ENCODE data around the gene RALGAPA2.

The RALGAPA2 gene

GRCh38 chr20:20353576-20353975, 358.9 kb downstream of the RALGAPA2 start:
- no peaks in the 10 kb centered on the region for H3K79me2 ChIP-seq (ENCODE audit: insufficient read depth, low read length)
- H3K9me3 ChIP-seq (ENCODE audit: low read length), result no peaks in the 10 kb centered on the region
- no peak for TF ChIP-seq CTCF (IDR thresholded peaks at IDR 0.05; ENCODE audit: low read length)
- no peak for TF ChIP-seq EZH2 (IDR thresholded peaks at IDR 0.05; ENCODE audit: borderline replicate concordance, low read length)
- H3K9me2 ChIP-seq (ENCODE audit: low read depth, low read length), result no peaks in the 10 kb centered on the region
- no peaks in the 10 kb centered on the region for H3F3A ChIP-seq (ENCODE audit: insufficient read depth, low read length)
- H3K4me3 ChIP-seq (ENCODE audit: low read depth, low read length, poor library complexity, severe bottlenecking), result no peak overlapping the region
- H3K27me3 ChIP-seq (ENCODE audit: insufficient read depth, low read length), result no peaks in the 10 kb centered on the region
- H3K36me3 ChIP-seq (ENCODE audit: insufficient read depth, low read length), result no peaks in the 10 kb centered on the region
- H3K4me1 ChIP-seq (ENCODE audit: insufficient read depth, low read length, severe bottlenecking), result no peaks in the 10 kb centered on the region
- H3K4me2 ChIP-seq (ENCODE audit: low read length), result no peak overlapping the region
- H3K9ac ChIP-seq (ENCODE audit: low read length), result no peak overlapping the region
- no peaks in the 10 kb centered on the region for H4K20me1 ChIP-seq (ENCODE audit: insufficient read depth, low read length)
- H3K27ac ChIP-seq (ENCODE audit: low read depth, low read length, poor library complexity, severe bottlenecking), result no peak overlapping the region
- H2AFZ ChIP-seq (ENCODE audit: low read length), result no peak overlapping the region

GRCh38 chr20:20344476-20344875, 368.0 kb downstream of the RALGAPA2 start:
- Histone ChIP-seq H3K4me3 (ENCODE audit: low read depth, low read length, poor library complexity, severe bottlenecking) (no peak overlapping the region), H3K4me1 (ENCODE audit: insufficient read depth, low read length, severe bottlenecking) (no peaks in the 10 kb centered on the region), H3K27me3 (ENCODE audit: insufficient read depth, low read length) (0 out of 2 replicates have a peak, but pooled peaks cover 5% of the 10 kb centered on the region), H3K79me2 (ENCODE audit: insufficient read depth, low read length) (no peaks in the 10 kb centered on the region), H3K36me3 (ENCODE audit: insufficient read depth, low read length) (no peaks in the 10 kb centered on the region), H3K9ac (ENCODE audit: low read length) (no peak overlapping the region), H3K4me2 (ENCODE audit: low read length) (no peak overlapping the region), H3K27ac (ENCODE audit: low read depth, low read length, poor library complexity, severe bottlenecking) (no peak overlapping the region), H3F3A (ENCODE audit: insufficient read depth, low read length) (no peaks in the 10 kb centered on the region), H2AFZ (ENCODE audit: low read length) (no peak overlapping the region), H3K9me2 (ENCODE audit: low read depth, low read length) (no peaks in the 10 kb centered on the region), H3K9me3 (ENCODE audit: low read length) (no peaks in the 10 kb centered on the region), H4K20me1 (ENCODE audit: insufficient read depth, low read length) (no peaks in the 10 kb centered on the region)
- TF ChIP-seq CTCF (IDR thresholded peaks at IDR 0.05; ENCODE audit: low read length), result no peak
- TF ChIP-seq EZH2 (IDR thresholded peaks at IDR 0.05; ENCODE audit: borderline replicate concordance, low read length), result no peak

GRCh38 chr20:20343932-20344331, 368.5 kb downstream of the RALGAPA2 start:
- Histone ChIP-seq H3F3A (ENCODE audit: insufficient read depth, low read length) (no peaks in the 10 kb centered on the region), H3K9me2 (ENCODE audit: low read depth, low read length) (no peaks in the 10 kb centered on the region), H3K4me3 (ENCODE audit: low read depth, low read length, poor library complexity, severe bottlenecking) (no peak overlapping the region), H3K36me3 (ENCODE audit: insufficient read depth, low read length) (no peaks in the 10 kb centered on the region), H3K4me2 (ENCODE audit: low read length) (no peak overlapping the region), H3K9ac (ENCODE audit: low read length) (no peak overlapping the region), H4K20me1 (ENCODE audit: insufficient read depth, low read length) (no peaks in the 10 kb centered on the region), H3K27ac (ENCODE audit: low read depth, low read length, poor library complexity, severe bottlenecking) (no peak overlapping the region), H2AFZ (ENCODE audit: low read length) (no peak overlapping the region), H3K9me3 (ENCODE audit: low read length) (no peaks in the 10 kb centered on the region), H3K4me1 (ENCODE audit: insufficient read depth, low read length, severe bottlenecking) (no peaks in the 10 kb centered on the region), H3K27me3 (ENCODE audit: insufficient read depth, low read length) (0 out of 2 replicates have a peak, but pooled peaks cover 5% of the 10 kb centered on the region), H3K79me2 (ENCODE audit: insufficient read depth, low read length) (no peaks in the 10 kb centered on the region)
- no peak for TF ChIP-seq EZH2 (IDR thresholded peaks at IDR 0.05; ENCODE audit: borderline replicate concordance, low read length)
- TF ChIP-seq CTCF (IDR thresholded peaks at IDR 0.05; ENCODE audit: low read length), result no peak

Measured in OCI-LY1 (cell line).